ENCODE measurements around the gene PAK6.

Gene PAK6

DNA sequence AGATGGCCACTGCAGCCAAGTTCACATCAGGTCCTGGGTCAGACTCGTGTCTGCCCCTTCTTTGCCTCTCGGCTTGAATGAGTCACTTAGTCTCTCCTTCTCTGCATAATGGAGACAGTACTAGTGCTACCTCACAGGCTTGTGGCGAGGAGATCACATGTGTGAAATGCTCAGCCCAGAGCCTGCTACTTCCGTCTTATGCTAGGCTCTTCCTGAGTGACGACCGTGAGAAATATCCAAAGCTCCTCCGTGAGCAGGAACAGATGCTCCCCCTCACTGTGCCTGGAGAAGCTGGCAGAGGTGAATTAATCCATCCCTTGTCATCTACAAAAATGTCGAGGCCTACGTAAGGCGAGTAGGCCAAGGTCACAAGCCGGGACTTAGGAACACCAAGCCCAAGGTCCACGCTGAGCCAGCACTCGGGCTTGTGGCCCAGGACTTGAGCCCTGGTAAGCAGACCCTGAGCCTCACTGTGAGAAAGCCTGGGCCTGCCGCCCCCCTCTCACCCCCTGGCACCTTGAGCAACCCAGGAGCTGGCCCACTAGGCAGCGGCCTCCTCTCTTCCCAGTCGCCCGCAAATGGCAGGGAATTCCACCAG lies 17.9 kb downstream of the PAK6 start:
- no peak for DNase-seq

DNA sequence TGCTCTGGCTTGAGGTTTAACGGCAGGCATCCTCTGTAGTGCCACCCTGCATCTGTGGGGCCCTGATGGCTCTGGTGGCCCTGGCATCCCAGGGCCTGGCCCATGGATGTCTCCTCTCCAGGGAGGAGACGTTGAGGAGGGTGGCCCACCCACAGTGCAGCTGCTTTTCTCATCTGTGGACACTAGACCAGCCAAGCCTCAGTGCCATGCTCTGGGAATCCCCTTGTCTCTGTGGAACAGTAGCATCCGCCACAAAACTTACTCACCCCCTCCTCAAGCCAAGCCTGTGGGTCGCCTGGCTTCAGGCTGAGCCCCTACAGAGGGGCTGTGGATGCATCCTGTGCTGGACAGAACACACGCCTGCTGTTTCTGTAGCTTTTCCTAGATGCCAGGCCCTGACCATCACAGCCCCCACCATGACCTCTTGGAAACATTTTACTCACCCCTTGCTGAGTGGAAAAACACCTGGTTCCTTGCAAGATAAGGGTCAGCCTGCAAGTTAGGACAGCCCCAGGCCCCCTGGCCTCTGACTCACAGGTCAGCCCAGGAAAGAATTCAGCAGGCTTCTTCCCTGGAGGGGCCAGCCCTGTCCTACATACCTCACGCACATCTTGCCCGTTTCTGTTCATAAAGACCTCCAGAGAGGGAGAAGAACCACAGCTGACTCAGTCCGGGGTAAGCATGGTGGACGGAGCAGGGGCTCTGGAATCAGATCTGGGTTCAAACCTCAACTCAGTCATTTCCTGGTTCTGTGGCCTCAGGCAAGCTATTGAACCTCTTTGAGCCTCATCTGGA lies 19.0 kb downstream of the PAK6 start:
- DNase-seq, result no peak

DNA sequence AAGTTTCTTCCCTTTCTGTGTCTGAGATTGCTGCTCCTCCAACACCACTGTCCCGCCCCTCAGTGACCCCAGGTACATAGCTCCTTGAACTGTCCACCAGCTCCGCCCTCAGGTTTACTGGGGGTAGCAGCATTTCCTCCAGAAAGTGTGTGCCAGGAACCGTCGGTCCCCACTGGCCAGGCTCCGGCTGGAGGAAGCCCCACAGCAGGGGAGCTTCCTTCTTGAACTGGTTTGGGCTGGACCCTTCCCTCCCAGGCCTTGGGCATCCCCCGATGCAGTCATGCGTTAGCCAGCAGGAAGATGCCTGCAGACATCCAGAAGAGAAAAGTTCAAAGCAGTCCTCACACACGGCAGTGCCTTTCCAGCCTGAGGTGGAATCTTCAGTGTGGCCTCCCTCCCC lies 19.7 kb downstream of the PAK6 start:
- DNase-seq, result no peak

DNA sequence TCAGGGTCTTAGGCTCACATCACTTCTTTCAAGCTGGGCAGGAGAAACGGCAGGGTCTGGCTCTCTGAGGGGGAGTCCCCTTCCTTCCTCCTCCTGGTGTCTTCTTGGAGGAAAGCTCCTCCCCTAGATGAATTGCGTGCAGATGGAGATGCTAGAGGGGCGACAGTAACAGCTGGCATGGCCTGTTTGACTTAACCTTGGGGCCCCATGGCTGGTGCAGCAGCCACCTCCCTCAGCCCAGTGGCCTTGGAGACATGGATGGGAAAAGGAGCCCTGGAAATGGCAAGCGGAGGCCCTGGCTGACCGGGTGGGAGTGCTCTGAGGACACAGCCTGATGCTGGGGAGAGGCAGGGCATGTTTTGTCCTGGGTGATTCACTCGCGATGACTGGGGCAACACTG lies 20.2 kb downstream of the PAK6 start:
- DNase-seq, result no peak

DNA sequence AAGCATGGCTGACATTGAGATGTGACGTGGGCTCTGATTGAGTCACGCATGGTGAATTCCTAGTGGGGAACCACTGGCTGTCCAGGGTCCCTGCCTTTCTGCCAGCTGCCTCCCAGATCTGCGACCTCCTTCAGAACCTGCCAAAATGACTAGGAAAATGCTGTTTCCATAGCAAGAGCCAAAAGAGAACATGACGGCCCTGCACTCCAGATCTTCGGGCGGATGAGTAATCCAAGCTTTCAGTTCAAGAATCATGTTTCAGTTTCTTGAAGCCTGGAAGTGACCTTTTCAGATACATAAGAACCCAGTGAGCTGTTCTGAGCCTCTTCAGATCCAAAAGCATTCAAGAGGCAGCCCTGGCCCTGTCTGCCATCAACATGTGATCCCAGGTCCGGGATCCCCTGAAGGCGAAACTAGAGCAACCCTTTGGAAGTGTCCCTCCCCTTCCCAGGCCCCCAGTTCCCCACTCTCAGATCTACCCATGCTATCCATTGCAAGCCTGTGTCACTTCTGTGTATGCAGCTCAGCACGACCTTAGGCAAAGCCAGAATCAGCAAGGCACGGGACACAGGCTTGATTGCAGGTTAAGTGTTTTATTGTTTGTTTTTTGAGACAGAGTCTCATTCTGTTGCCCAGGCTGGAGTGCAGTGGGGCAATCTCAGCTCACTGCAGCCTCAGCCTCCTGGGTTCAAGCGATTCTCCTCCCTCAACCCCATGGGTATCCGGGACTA lies 24.3 kb downstream of the PAK6 start:
- DNase-seq, result no peak

DNA sequence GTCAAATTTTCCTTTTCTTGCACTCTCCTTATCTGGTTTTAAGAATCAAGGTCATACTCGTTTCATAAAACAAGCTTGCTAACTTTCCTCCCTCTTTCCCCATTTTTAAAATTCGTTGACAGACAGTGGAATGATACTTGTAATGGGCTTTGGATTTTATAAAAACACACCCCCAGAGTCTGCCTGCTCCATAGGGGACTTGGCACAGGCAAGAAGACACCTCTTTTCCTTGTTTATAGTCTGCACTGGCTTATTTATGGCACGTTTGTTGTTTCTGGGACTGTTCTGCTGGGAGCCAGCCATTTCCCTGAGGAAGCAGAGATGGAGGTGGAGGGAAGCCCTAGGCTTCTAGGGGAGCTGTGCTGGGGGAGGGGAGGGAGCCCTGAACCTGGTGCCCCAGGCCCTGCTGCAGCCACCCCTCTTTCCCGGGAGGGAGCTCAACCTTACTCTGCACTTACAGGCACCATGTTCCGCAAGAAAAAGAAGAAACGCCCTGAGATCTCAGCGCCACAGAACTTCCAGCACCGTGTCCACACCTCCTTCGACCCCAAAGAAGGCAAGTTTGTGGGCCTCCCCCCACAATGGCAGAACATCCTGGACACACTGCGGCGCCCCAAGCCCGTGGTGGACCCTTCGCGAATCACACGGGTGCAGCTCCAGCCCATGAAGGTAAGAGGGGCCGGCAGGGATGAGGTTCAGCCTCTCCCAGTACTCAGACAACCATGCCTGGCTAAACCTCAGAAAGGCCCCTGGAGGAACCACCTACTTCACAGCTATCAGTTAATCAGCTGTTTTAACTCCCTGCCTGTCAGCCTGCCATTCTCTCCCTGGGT lies 25.7 kb downstream of the PAK6 start:
- DNase-seq, result no peak

DNA sequence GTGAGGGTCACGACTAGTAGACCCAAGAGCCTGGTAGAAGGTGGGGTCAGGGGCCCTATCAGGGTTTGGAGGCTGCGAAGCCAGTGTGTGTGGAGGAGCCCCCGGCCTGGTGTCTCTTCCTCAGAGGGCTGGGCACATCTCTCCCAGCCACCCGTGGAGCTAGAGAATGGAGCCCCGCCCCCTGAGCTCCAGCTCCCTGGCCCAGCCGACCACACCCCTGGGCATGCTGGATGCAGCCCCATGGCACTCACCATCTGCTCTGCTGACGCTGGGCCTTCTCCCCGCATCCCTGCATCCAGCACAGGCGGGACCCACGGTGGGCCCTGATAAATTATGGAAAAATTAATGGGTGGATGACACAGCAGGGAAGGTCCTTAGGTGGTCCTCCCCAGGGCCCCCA lies 26.5 kb downstream of the PAK6 start:
- DNase-seq, result no peak

DNA sequence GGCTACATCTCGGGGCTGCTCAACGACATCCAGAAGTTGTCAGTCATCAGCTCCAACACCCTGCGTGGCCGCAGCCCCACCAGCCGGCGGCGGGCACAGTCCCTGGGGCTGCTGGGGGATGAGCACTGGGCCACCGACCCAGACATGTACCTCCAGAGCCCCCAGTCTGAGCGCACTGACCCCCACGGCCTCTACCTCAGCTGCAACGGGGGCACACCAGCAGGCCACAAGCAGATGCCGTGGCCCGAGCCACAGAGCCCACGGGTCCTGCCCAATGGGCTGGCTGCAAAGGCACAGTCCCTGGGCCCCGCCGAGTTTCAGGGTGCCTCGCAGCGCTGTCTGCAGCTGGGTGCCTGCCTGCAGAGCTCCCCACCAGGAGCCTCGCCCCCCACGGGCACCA lies 27.0 kb downstream of the PAK6 start:
- no peak for DNase-seq

DNA sequence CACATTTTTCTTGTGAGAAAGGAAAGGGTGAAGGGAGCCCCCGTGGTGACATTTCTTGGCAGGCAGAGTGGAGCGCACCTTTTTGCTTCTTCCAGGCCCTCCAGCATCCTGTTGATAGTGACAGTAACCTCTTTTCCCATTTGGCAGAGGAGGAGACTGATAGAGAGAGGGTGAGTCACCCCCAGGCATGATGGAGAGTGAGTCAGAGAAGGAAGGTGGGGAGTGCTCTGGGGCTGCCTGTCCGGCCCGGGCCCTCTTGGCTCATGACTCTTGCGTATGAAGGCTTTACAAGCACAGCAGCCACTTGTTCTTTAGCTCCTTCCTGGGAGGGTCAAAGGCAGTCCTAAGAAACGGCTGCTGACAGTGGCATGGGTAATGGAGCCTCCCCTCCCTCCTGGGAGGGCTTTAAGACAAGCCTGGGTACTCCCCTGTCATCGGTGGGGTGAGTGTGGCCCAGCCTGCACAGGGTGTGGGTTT lies 28.0 kb downstream of the PAK6 start:
- DNase-seq, result peak; percentile 95

DNA sequence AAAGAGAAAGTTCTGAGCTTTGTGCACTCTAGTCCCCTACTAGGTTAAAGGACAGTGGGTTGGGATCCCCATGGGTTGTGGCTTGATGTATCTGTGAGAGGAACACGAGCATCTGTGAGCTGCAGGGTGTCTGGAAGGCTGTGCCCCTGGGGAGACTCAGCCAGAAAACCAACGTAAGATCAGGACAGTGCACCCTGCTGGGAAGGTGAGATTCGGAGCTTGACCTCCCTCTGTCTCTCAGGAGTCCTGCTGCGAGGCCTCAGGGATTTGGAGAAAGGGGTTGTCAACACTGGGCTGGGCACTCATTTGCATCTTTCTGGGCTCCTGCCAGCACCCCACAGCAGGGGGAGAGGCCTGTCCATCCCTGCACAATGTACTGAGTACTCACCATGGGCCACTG lies 28.8 kb downstream of the PAK6 start:
- DNase-seq, result no peak

DNA sequence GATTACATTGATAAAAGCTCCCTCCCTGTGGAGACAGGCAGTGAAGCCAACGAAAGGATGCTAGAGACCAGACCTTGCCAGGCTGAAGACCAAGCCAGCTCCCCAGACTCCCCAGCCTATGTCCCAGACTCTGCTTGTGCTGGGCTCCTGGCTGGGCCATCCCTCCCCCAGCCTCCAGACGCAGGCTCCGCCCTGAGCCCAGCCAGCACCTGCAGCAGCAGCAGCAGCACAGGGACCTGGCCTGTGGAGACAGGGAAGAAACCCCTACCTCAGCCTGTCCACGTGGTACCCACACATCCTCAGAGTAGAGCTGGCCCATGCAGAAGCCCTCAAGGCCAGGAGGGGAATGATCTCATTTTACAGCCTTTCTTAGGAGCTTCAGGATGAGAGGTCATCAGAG lies 30.7 kb downstream of the PAK6 start:
- no peak for DNase-seq

DNA sequence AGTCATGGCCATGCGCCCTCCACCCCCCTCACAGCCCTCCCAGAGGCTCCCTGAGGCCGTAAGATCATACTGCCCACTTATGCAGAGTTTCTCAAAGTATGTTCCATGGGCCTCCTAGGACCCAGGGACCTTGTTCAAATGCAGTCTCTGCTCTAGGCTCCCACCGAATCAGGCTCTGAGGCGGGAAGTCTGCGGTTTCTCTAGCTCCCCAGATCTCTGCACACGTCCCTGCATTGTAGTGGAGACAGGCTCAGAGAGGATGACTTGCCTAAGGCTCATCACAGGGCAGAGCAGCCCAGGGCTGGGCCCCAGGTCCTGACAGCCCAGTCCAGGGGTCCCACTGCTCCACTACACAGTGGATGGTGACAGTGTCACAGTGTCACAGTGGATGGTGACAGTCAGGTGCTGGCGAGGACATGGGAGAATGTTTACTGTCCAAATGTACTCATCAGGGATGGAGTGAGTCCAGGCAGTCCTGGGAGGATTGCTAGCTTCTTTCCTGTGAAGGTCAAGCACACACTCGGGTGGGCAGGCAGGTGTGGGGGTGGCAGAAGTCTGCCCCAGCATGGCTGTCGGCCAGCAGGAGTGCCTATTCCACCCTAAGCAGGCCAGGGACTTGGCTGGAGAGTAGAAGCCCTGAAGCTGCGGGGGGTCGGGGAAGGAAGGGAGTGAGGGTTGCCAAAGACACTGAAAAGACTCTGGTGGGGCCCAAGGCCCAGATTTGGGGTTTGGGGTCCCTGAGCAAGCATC lies 31.6 kb downstream of the PAK6 start:
- no peak for DNase-seq

DNA sequence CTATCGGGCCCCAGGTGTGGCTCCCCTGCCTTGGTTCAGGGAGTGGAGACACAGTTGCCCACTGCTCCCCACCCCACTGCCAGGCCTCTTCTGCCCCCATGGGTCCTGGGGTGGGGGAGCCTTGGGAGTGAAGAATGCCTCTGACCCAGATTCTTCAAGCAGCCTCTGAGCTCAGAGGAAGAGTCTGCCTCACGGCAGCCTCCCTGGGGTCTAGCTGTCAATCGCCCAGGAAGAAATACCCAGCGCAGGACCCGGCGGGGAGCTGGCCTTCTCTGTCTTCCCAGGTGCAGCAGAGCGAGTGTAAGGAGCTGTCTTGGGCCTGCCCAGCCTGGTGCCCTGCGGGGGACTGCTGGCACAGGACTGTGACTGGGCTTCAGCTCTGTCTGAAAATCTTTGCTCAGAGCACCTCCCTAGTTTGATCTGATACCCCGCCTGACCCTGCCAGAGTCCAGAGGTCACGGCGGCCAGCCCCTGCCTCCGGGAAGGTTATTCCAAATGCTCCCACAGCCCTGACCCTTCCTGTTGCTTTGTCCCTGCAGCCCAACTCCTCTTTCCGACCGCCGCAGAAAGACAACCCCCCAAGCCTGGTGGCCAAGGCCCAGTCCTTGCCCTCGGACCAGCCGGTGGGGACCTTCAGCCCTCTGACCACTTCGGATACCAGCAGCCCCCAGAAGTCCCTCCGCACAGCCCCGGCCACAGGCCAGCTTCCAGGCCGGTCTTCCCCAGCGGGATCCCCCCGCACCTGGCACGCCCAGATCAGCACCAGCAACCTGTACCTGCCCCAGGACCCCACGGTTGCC lies 33.0 kb downstream of the PAK6 start:
- DNase-seq, result no peak

DNA sequence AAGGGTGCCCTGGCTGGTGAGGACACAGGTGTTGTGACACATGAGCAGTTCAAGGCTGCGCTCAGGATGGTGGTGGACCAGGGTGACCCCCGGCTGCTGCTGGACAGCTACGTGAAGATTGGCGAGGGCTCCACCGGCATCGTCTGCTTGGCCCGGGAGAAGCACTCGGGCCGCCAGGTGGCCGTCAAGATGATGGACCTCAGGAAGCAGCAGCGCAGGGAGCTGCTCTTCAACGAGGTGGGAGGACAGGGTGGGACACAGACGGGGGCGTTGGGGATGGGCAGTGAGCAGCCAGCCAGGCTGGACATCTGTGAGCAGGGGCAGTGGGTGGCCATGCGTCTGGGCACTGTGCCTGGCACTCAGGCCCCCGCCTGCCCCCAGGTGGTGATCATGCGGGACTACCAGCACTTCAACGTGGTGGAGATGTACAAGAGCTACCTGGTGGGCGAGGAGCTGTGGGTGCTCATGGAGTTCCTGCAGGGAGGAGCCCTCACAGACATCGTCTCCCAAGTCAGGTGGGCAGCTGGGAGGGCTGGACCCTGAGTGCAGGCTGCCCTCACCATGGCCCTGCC lies 33.7 kb downstream of the PAK6 start:
- DNase-seq, result no peak

DNA sequence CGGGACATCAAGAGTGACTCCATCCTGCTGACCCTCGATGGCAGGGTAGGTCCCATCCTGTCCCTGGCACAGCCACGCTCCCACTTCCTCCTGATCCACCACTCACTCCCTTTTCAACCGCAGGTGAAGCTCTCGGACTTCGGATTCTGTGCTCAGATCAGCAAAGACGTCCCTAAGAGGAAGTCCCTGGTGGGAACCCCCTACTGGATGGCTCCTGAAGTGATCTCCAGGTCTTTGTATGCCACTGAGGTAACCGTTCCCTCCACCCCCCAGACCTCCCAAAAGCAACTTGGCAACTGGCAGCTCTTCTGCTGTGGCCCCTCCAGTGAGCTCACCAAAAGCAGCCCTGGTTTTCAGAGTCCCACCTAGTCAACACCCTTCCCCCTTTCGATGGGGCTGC lies 34.6 kb downstream of the PAK6 start:
- DNase-seq, result no peak

DNA sequence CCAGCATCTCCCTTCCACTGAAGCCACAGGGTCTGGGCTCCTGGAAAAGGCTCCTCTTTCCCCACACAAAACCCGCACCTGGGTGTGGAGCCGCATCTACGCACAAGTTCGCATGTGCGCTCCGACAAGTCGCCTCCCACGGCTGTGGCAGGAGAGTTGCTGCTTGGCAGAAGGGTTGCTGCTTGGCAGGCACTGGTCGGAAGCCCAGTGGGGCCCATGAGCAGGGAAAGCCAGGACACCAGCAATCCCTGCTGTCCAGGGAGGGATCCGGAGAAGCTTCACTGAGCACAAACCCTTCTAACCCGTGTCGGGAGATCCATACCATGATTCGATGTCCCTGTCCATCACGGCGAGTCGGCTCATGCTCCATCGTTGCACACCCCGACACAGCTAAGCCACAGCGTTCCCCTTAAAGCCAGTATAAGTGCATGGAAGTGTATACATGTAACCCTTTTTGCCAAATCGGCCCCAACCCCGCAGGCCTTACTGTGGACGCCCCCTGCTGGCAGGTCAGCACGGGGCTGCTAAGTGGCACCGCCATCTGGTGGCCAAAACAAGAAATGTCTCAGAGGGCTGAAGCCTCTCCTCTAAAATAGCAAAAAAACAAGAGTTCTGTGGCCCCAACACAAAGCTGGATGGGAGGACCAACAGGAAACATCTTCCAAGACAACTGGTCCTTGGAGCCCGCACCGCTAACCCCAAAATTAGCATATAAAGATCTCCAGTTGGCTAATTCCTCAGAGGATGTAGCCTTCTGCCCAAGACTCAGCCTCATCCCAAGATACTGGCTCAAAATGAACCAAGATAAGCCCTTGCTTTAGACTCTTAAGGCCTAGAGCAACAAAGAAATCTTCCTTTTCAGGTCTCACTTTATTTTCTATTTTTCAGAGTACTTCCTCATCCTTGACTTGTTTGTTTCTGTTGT lies 35.7 kb downstream of the PAK6 start:
- DNase-seq, result peak; percentile 70

DNA sequence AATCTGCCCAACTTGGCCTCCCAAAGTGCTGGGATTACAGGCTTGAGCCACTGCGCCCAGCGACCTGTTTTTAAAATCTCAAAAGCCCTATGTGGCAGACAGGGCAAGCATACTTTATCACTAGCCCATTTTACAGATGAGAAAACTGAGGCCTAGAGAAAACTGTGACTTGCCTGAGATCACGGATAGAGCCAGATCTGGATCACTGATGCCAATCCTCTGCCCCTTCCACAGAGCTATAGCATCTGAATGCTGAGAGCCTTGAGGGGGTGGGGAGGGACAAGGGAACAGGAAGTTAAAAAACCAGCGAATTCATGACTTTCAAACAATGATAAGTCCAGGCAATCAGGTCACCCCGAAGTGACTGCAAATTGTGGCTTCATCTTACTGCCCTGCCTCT lies 36.7 kb downstream of the PAK6 start:
- no peak for DNase-seq

DNA sequence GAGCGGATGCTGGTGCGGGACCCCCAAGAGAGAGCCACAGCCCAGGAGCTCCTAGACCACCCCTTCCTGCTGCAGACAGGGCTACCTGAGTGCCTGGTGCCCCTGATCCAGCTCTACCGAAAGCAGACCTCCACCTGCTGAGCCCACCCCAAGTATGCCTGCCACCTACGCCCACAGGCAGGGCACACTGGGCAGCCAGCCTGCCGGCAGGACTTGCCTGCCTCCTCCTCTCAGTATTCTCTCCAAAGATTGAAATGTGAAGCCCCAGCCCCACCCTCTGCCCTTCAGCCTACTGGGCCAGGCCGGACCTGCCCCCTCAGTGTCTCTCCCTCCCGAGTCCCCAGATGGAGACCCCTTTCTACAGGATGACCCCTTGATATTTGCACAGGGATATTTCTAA lies 37.1 kb downstream of the PAK6 start:
- no peak for DNase-seq

DNA sequence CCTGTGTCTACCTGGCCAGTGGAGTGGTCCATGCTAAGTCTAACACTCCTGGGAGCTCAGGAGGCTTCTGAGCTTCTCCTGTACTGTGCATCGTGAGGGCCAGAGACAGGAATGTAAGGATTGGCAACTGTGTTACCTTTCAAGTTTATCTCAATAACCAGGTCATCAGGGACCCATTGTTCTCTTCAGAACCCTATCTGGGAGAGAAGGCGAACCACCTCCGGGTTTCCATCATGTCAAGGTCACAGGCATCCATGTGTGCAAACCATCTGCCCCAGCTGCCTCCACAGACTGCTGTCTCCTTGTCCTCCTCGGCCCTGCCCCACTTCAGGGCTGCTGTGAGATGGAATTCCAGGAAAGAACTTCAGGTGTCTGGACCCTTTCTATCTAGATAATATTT lies 38.1 kb downstream of the PAK6 start:
- no peak for DNase-seq

DNA sequence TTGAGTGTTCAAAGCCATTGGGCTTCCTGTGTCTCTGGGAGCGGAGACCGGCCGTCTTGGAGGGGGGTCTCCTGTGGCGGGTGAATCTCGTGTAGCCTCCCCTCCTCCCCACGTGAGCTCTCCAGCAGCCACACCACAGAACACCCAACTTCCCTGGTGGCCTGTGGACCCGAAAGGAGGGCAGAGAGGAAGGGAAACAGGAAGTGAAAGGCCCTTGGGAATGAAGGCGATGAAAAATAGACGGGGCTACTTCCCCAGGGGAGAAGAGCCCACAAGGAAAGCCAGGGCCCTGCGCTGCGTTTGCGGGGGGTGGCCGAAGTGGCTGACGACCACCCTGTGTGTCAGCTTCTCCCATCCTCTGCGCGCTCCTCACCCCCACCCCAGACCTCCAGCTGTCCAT lies 38.6 kb downstream of the PAK6 start:
- DNase-seq, result no peak
